Measurements from ENCODE around the gene KCNQ1. TPM values are rescaled to one million over a fixed set of nuclear protein-coding genes. Genes with fewer than 3 reads are reported as not detected.
A peak's percentile ranks its signal among the peaks of the same experiment; 100 is the strongest.

The KCNQ1 gene
- total RNA-seq, 4 donors from 2014 or later, result 5.6 to 46.8 (median 24.6) TPM

DNA sequence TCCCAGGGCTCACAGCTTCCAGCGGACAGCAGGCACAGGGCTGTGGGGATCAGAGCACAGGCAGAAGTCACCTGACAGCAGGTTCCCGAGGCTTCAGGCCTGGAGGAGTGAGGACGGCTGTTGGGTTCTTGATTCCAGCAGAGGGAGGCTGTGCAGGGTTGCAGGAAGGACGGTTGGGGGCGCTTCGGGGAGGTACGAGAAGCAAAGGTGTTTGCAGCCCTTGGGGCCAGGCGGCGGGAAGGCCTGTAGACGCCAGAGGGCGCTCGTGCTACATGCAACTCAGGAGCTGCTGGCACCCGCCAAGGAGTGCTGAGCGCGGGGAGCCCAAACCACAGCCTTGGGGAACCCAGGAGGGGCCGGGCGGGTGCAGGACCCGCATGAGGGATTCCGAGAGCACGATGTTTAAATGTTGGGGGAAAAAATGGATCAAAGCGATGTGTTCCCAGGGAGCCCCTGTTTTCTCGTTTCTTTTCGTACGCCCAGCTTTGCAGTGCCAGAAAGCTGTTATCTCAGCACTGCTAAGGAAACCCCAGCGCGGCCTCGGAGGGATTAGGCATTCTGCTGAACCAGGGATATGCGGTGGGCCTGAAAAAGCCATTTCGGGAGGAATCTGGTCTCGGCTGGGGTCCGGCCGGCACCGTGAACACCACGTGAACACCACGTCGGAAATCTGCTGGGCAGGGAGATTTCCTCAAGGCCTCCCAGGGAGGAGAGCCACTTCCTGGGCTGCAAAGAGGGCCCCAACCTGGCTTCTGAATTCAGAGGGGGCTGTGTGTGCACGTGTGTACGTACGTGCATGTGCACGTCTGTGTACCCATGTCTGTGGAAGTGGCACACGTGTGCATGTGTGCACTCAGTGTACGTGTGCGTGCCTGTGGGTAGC lies 88.1 kb downstream of the KCNQ1 start:
- DNase-seq, result peak; percentile 93
- H3K27ac ChIP-seq, result peak overlapping the region in 2 of 4 donors; percentile 8 to 37
- H3K9me3 ChIP-seq, result no peaks in the 10 kb centered on the region
- intact Hi-C loops (cut with DNase I; ENCODE audit: low total_unique reads), result loop anchor here (1.0 kb wide), 1 partner anchor 355 kb away; no protein-coding TSS in a partner anchor
- no peaks in the 10 kb centered on the region for H3K36me3 ChIP-seq
- H3K4me3 ChIP-seq, result peak overlapping the region in 2 of 4 donors; percentile 9 to 12
- H3K27me3 ChIP-seq, result no peaks in the 10 kb centered on the region
- in situ Hi-C loops (cut with MboI; ENCODE audit: low pct_ligation_motif_present in 1 of 4, low pct_unique_long_range_greater_than_20kb in 1 of 4, low sequenced_read_pairs in 3 of 4), result loop anchor here (5.0 to 25.0 kb wide), 4 partner anchors 106 to 554 kb away; partner anchors contain the start of gene CDKN1C (in 3 of the 4)
- 0 to 35% methylated on average over 5 to 43 of the region's 43 CpGs for WGBS, 2 donors (ENCODE audit: low coverage in 1 of 2)
- peaks cover 5 to 22% (median 7%) of the 10 kb centered on the region in 4 donors for H3K4me1 ChIP-seq
- no peak for TF ChIP-seq POLR2A (IDR thresholded peaks at IDR 0.05)
- TF ChIP-seq POLR2AphosphoS5 (IDR thresholded peaks at IDR 0.05), result peak in 1 of 3 donors; percentile 30
- no peak for TF ChIP-seq EP300 (IDR thresholded peaks at IDR 0.05; ENCODE audit: low read depth)
- TF ChIP-seq, protein P1, sequence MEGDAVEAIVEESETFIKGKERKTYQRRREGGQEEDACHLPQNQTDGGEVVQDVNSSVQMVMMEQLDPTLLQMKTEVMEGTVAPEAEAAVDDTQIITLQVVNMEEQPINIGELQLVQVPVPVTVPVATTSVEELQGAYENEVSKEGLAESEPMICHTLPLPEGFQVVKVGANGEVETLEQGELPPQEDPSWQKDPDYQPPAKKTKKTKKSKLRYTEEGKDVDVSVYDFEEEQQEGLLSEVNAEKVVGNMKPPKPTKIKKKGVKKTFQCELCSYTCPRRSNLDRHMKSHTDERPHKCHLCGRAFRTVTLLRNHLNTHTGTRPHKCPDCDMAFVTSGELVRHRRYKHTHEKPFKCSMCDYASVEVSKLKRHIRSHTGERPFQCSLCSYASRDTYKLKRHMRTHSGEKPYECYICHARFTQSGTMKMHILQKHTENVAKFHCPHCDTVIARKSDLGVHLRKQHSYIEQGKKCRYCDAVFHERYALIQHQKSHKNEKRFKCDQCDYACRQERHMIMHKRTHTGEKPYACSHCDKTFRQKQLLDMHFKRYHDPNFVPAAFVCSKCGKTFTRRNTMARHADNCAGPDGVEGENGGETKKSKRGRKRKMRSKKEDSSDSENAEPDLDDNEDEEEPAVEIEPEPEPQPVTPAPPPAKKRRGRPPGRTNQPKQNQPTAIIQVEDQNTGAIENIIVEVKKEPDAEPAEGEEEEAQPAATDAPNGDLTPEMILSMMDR (IDR thresholded peaks at IDR 0.05), result peak; percentile 99

DNA sequence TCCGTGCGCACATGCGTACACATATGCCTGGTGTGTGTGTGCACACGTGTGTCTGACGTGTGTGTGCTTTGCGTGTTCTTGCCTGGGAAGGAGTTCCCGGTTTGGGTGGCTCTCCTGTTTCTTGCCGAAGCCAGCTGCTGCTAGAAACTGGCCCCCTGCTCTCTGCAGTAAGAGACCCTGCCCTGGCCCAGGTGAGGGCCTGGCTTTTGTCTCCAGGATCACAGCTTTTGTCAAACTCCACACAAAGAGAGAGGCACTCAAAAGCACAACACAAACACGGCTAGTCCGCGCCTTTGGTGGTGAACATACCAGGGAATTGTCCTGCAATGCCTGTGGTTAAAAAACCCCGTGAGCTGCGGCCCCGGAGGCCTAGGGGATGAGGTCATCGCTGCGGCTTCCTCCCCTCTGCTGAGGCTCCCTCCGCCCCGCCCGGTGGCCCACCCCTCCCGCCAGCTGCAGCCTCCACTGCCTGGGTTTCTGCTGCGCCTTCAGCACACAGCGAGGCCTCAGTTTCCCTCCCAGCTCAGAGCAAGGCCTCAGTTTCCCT lies 88.9 kb downstream of the KCNQ1 start:
- Histone ChIP-seq H3K27me3 (no peaks in the 10 kb centered on the region), H3K9me3 (no peaks in the 10 kb centered on the region), H3K27ac (peak overlapping the region in 1 of 4 donors; percentile 37), H3K4me1 (peaks cover 0 to 15% (median 4%) of the 10 kb centered on the region in 4 donors), H3K4me3 (no peak overlapping the region), H3K36me3 (no peaks in the 10 kb centered on the region)
- in situ Hi-C loops (cut with MboI; ENCODE audit: low pct_ligation_motif_present in 1 of 4, low pct_unique_long_range_greater_than_20kb in 1 of 4, low sequenced_read_pairs in 3 of 4) (loop anchor here (5.0 to 25.0 kb wide), 4 partner anchors 106 to 554 kb away; partner anchors contain the start of gene CDKN1C (in 3 of the 4)), intact Hi-C loops (cut with DNase I; ENCODE audit: low total_unique reads) (no loop called here)
- 75% methylated on average over 22 of the region's 22 CpGs; no CpG with 5 or more reads in 1 of the 2 donors for WGBS, 2 donors (ENCODE audit: low coverage in 1 of 2)
- DNase-seq, result peak; percentile 68
- TF ChIP-seq, protein P1 (IDR thresholded peaks at IDR 0.05), result no peak
- TF ChIP-seq POLR2AphosphoS5 (IDR thresholded peaks at IDR 0.05), result no peak
- TF ChIP-seq EP300 (IDR thresholded peaks at IDR 0.05; ENCODE audit: low read depth), result no peak
- TF ChIP-seq POLR2A (IDR thresholded peaks at IDR 0.05), result no peak

DNA sequence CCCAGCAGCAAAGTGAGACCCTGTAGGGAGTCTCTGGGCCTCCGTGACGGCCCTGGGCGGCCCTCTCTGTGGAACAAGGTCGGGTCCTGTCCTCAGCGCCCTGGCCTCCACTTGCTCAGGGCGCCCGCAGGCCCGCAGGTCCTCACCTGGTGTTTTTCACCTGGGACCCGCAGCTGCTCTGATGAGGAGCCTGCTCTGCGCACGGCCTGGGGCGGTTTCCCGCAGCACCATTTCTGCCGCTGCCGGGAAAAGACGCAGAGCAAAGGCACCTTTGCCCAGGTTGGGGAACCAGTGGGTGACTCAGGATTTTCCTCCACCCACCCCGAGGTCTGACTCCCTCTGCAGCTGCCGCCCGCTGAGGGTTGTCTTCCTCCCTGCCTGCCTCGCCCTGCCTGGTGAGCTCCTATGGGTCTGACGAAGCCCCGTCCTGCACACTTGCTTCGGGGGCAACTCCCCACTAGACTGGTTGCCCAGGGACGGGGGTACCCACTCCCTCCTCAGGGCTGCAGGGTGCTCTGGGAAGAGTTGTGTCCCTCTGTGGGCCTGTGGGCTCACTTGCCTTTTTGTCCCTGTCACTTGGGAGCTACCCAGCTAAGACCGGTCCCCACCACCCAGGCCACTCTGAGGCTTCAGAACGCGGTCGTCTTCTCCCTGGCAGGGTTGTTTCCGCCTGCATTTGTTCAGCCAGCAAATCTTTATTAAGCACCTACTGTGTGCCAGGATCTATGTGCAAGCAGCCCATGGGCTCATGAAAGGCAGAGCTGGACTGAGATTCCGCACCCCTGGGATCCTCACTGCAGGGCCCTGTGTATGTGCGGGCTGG lies 89.5 kb downstream of the KCNQ1 start:
- H3K9me3 ChIP-seq, result no peaks in the 10 kb centered on the region
- intact Hi-C loops (cut with DNase I; ENCODE audit: low total_unique reads) (no loop called here), in situ Hi-C loops (cut with MboI; ENCODE audit: low pct_ligation_motif_present in 1 of 4, low pct_unique_long_range_greater_than_20kb in 1 of 4, low sequenced_read_pairs in 3 of 4) (loop anchor here (5.0 to 25.0 kb wide), 4 partner anchors 107 to 553 kb away; partner anchors contain the start of gene CDKN1C (in 3 of the 4))
- TF ChIP-seq EP300 (IDR thresholded peaks at IDR 0.05; ENCODE audit: low read depth) (no peak), POLR2AphosphoS5 (IDR thresholded peaks at IDR 0.05) (no peak), POLR2A (IDR thresholded peaks at IDR 0.05) (no peak)
- TF ChIP-seq, protein P1 (IDR thresholded peaks at IDR 0.05), result no peak
- 90% methylated on average over 22 of the region's 31 CpGs; no CpG with 5 or more reads in 1 of the 2 donors for WGBS, 2 donors (ENCODE audit: low coverage in 1 of 2)
- H3K27me3 ChIP-seq, result no peaks in the 10 kb centered on the region
- no peak overlapping the region for H3K27ac ChIP-seq
- DNase-seq, result peak; percentile 7
- H3K4me3 ChIP-seq, result no peak overlapping the region
- peaks cover 0 to 15% (median 4%) of the 10 kb centered on the region in 4 donors for H3K4me1 ChIP-seq
- no peaks in the 10 kb centered on the region for H3K36me3 ChIP-seq
